Activated naive CD8-positive, alpha-beta T cell treated with anti-CD3 and anti-CD28 coated beads, Interleukin-2, amount 10 ng/mL, durations not matched to agents 7 days and 5 days (primary cell): ENCODE measurements around the gene SHC1. TPM values are rescaled to one million over a fixed set of nuclear protein-coding genes. Genes with fewer than 3 reads are reported as not detected.
A peak's percentile ranks its signal among the peaks of the same experiment; 100 is the strongest.

Source experiments
- ATAC-seq: fragments of 150-1000 bp; cut with Tn5 transposase; one replicate; pipeline ENCODE4 v1.10.0; 2021; ENCODE audit warnings: low read depth, moderate library complexity
- POLR2A ChIA-PET: fragments of 350-600 bp; sonication (Branson Sonifier 250); formaldehyde crosslinking; loops from one replicate; lab custom pipeline; 2021; ENCODE audit warnings: antibody characterized with exemption; lab: Charles Lee
- DNase-seq: peaks from one replicate; pipeline ENCODE4 v3.0.0; 2021
- H3K27ac Mint-ChIP-seq: one replicate; pipeline ENCODE4 v1.8.0; 2022; ENCODE audit warnings: mild to moderate bottlenecking, mixed read lengths
- H3K27me3 Mint-ChIP-seq: one replicate; pipeline ENCODE4 v1.8.0; 2022; ENCODE audit warnings: mild to moderate bottlenecking, moderate library complexity, mixed read lengths
- H3K36me3 Mint-ChIP-seq: one replicate; pipeline ENCODE4 v1.8.0; 2021; ENCODE audit warnings: mild to moderate bottlenecking, mixed read lengths
- H3K4me1 Mint-ChIP-seq: one replicate; pipeline ENCODE4 v1.8.0; 2021; ENCODE audit warnings: mixed read lengths
- H3K4me3 Mint-ChIP-seq: one replicate; pipeline ENCODE4 v1.8.0; 2022; ENCODE audit warnings: mild to moderate bottlenecking, moderate library complexity, mixed read lengths
- H3K9me3 Mint-ChIP-seq: one replicate; pipeline ENCODE4 v1.8.0; 2021; ENCODE audit warnings: mixed read lengths
- total RNA-seq, 2 experiments: library from RNA; stranded (reverse); gene quantifications; one replicate each; pipeline ENCODE4 v1.2.3, GENCODE V29; 2021

SHC1 gene
- total RNA-seq, 2 experiments from 2014 or later, result 67.4 to 72.3 TPM

GRCh38 chr1:155012776-155013602 lies 42.4 kb upstream of the SHC1 start:
- Mint-ChIP-seq H3K27ac (peak overlapping the region; percentile 44), H3K9me3 (no peaks in the 10 kb centered on the region), H3K27me3 (no peaks in the 10 kb centered on the region), H3K4me3 (peak overlapping the region; percentile 35), H3K4me1 (peaks cover 59% of the 10 kb centered on the region), H3K36me3 (peaks cover 14% of the 10 kb centered on the region)
- POLR2A ChIA-PET, result interaction anchor here (0.6 to 2.9 kb wide), 4 partner anchors 9 to 77 kb away, joined by 3 to 10 read pairs (median 4); no protein-coding TSS in a partner anchor
- ATAC-seq (no peak), DNase-seq (no peak)

- Mint-ChIP-seq H3K36me3 (peaks cover 14% of the 10 kb centered on the region), H3K4me3 (no peak overlapping the region), H3K27me3 (no peaks in the 10 kb centered on the region), H3K9me3 (no peaks in the 10 kb centered on the region), H3K4me1 (peaks cover 54% of the 10 kb centered on the region), H3K27ac (no peak overlapping the region)
- POLR2A ChIA-PET, result interaction anchor here (0.6 to 2.9 kb wide), 3 partner anchors 8 to 76 kb away, joined by 3 to 10 read pairs (median 3); no protein-coding TSS in a partner anchor
- DNase-seq (no peak), ATAC-seq (no peak)
These were observed 41.5 kb upstream of the SHC1 start for GRCh38 chr1:155012026-155012546.

GRCh38 chr1:155011437-155012025 lies 41.0 kb upstream of the SHC1 start:
- Mint-ChIP-seq H3K27ac (peak overlapping the region; percentile 58), H3K36me3 (peaks cover 13% of the 10 kb centered on the region)
- no peak for ATAC-seq

GRCh38 chr1:155011004-155011416 lies 40.5 kb upstream of the SHC1 start:
- DNase-seq, result no peak
- Mint-ChIP-seq H3K36me3 (peaks cover 11% of the 10 kb centered on the region), H3K4me3 (no peak overlapping the region), H3K9me3 (no peaks in the 10 kb centered on the region), H3K4me1 (peaks cover 55% of the 10 kb centered on the region), H3K27ac (peak overlapping the region; percentile 58), H3K27me3 (no peaks in the 10 kb centered on the region)
- no peak for ATAC-seq
- POLR2A ChIA-PET, result interaction anchor here (0.8 to 2.9 kb wide), 5 partner anchors 10 to 50 kb away, joined by 3 to 10 read pairs (median 3); partner anchors contain the start of gene LENEP

More at GRCh38 chr1:155011437-155012025, 41.0 kb upstream of the SHC1 start:
- no peaks in the 10 kb centered on the region for H3K27me3 Mint-ChIP-seq
- DNase-seq, result no peak
- H3K4me1 Mint-ChIP-seq, result peaks cover 55% of the 10 kb centered on the region
- H3K4me3 Mint-ChIP-seq, result no peak overlapping the region
- POLR2A ChIA-PET, result interaction anchor here (1.5 to 2.9 kb wide), 2 partner anchors 12 to 27 kb away, joined by 3 to 10 read pairs; no protein-coding TSS in a partner anchor
- no peaks in the 10 kb centered on the region for H3K9me3 Mint-ChIP-seq

- no peaks in the 10 kb centered on the region for H3K27me3 Mint-ChIP-seq
- H3K36me3 Mint-ChIP-seq, result peaks cover 4% of the 10 kb centered on the region
- DNase-seq (no peak), ATAC-seq (no peak)
- H3K4me3 Mint-ChIP-seq, result peak overlapping the region; percentile 74
- peak overlapping the region; percentile 86 for H3K27ac Mint-ChIP-seq
- peaks cover 54% of the 10 kb centered on the region for H3K4me1 Mint-ChIP-seq
- no peaks in the 10 kb centered on the region for H3K9me3 Mint-ChIP-seq
- POLR2A ChIA-PET, result interaction anchor here (0.6 to 2.9 kb wide), 8 partner anchors 9 to 51 kb away, joined by 3 to 10 read pairs (median 3); partner anchors contain the start of gene LENEP
These were observed 39.8 kb upstream of the SHC1 start for GRCh38 chr1:155010211-155010918.

GRCh38 chr1:155009742-155010141 lies 39.2 kb upstream of the SHC1 start:
- Mint-ChIP-seq H3K4me3 (peak overlapping the region; percentile 74), H3K9me3 (no peaks in the 10 kb centered on the region), H3K4me1 (peaks cover 57% of the 10 kb centered on the region), H3K36me3 (peaks cover 4% of the 10 kb centered on the region), H3K27me3 (no peaks in the 10 kb centered on the region), H3K27ac (peak overlapping the region; percentile 86)
- POLR2A ChIA-PET, result no interaction called here
- ATAC-seq (no peak), DNase-seq (no peak)

GRCh38 chr1:155009221-155009711 lies 38.7 kb upstream of the SHC1 start:
- no peak for ATAC-seq
- no peaks in the 10 kb centered on the region for H3K27me3 Mint-ChIP-seq
- peak overlapping the region; percentile 74 for H3K4me3 Mint-ChIP-seq
- DNase-seq, result no peak
- H3K27ac Mint-ChIP-seq, result peak overlapping the region; percentile 86
- POLR2A ChIA-PET, result no interaction called here
- peaks cover 4% of the 10 kb centered on the region for H3K36me3 Mint-ChIP-seq
- peaks cover 62% of the 10 kb centered on the region for H3K4me1 Mint-ChIP-seq
- no peaks in the 10 kb centered on the region for H3K9me3 Mint-ChIP-seq

- H3K36me3 Mint-ChIP-seq, result peaks cover 3% of the 10 kb centered on the region
- ATAC-seq (no peak), DNase-seq (no peak)
- peaks cover 59% of the 10 kb centered on the region for H3K4me1 Mint-ChIP-seq
- H3K9me3 Mint-ChIP-seq, result no peaks in the 10 kb centered on the region
- H3K27me3 Mint-ChIP-seq, result no peaks in the 10 kb centered on the region
- no peak overlapping the region for H3K4me3 Mint-ChIP-seq
- peak overlapping the region; percentile 51 for H3K27ac Mint-ChIP-seq
- POLR2A ChIA-PET, result interaction anchor here (0.9 to 1.8 kb wide), 2 partner anchors 47 to 53 kb away, joined by 5 to 8 read pairs; partner anchors contain the start of genes PBXIP1 and PYGO2
These were observed 37.7 kb upstream of the SHC1 start for GRCh38 chr1:155008015-155008941.

- peaks cover 49% of the 10 kb centered on the region for H3K4me1 Mint-ChIP-seq
- no peaks in the 10 kb centered on the region for H3K27me3 Mint-ChIP-seq
- H3K27ac Mint-ChIP-seq, result peak overlapping the region; percentile 97
- no peaks in the 10 kb centered on the region for H3K9me3 Mint-ChIP-seq
- no peak for ATAC-seq
- H3K36me3 Mint-ChIP-seq, result no peaks in the 10 kb centered on the region
- no peak overlapping the region for H3K4me3 Mint-ChIP-seq
- POLR2A ChIA-PET, result interaction anchor here (0.8 to 1.8 kb wide), 6 partner anchors 13 to 52 kb away, joined by 4 to 8 read pairs (median 5); partner anchors contain the start of genes ADAM15, PBXIP1 and PYGO2
- DNase-seq, result no peak
These were observed 36.8 kb upstream of the SHC1 start for GRCh38 chr1:155007251-155007828.

GRCh38 chr1:155006601-155007101 lies 36.1 kb upstream of the SHC1 start:
- Mint-ChIP-seq H3K4me3 (peak overlapping the region; percentile 88), H3K4me1 (peaks cover 50% of the 10 kb centered on the region), H3K36me3 (no peaks in the 10 kb centered on the region), H3K9me3 (no peaks in the 10 kb centered on the region), H3K27ac (peak overlapping the region; percentile 97), H3K27me3 (no peaks in the 10 kb centered on the region)
- no peak for DNase-seq
- POLR2A ChIA-PET, result interaction anchor here (0.8 to 1.8 kb wide), 6 partner anchors 9 to 51 kb away, joined by 4 to 7 read pairs (median 5); partner anchors contain the start of genes ADAM15, PBXIP1 and PYGO2
- ATAC-seq, result peak; percentile 56
